Peyer's patch (tissue), 4 donors: Measurements from ENCODE around the gene ARL4A.
A peak's percentile ranks its signal among the peaks of the same experiment; 100 is the strongest.

Source experiments
- POLR2A ChIP-seq, 2 donors: fragments of 450-650 bp; IDR thresholded peaks; one replicate each; pipeline ENCODE4 v1.5.1; 2017; ENCODE audit warnings: antibody characterized with exemption in 2 of 2, mild to moderate bottlenecking in 2 of 2, moderate library complexity in 2 of 2
- TF ChIP-seq, protein P1 (sequence below), 6 experiments: fragments of 450-650 bp in 4 of 6; fragments of 200-600 bp in 2 of 6; sonication (generic) in 1 of 6; IDR thresholded peaks; one replicate each; pipeline ENCODE4 v1.5.1; 2017 to 2019; ENCODE audit warnings: antibody characterized with exemption in 6 of 6, mild to moderate bottlenecking in 3 of 6, moderate library complexity in 1 of 6

DNA sequence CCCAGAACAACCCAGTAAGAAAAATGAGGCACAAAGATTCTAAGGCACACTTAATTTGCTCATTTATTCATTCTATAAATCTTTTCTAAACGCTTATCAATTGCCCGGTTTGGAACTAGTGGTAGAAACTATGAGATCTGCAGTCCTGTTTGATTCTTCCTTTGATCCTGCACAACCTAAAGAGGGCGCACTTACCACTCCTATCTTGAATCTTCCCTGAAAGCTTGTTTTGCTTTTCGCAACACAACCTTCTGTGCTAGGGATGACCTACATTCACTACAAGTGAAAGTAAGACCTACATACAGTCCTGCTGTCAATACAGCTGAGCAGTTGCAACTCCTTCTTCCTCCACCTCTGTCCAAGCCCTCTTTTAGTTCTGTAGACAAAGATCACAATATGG, 12.6 kb upstream of the ARL4A start:
- no peak for TF ChIP-seq POLR2A (IDR thresholded peaks at IDR 0.05)
- TF ChIP-seq, protein P1, sequence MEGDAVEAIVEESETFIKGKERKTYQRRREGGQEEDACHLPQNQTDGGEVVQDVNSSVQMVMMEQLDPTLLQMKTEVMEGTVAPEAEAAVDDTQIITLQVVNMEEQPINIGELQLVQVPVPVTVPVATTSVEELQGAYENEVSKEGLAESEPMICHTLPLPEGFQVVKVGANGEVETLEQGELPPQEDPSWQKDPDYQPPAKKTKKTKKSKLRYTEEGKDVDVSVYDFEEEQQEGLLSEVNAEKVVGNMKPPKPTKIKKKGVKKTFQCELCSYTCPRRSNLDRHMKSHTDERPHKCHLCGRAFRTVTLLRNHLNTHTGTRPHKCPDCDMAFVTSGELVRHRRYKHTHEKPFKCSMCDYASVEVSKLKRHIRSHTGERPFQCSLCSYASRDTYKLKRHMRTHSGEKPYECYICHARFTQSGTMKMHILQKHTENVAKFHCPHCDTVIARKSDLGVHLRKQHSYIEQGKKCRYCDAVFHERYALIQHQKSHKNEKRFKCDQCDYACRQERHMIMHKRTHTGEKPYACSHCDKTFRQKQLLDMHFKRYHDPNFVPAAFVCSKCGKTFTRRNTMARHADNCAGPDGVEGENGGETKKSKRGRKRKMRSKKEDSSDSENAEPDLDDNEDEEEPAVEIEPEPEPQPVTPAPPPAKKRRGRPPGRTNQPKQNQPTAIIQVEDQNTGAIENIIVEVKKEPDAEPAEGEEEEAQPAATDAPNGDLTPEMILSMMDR (IDR thresholded peaks at IDR 0.05), result peak in 5 of 6 experiments; percentile 8 to 70 (median 45)
